GM18502 (cell line): ENCODE data around the gene ANKRD13D.

Experiments
- ATAC-seq: cut with Tn5 transposase; IDR thresholded peaks from one replicate; pipeline ENCODE4 v1.9.1; 2021; ENCODE audit warnings: mild to moderate bottlenecking; ENCODE audit not compliant: unreplicated experiment, poor library complexity

ANKRD13D gene

DNA sequence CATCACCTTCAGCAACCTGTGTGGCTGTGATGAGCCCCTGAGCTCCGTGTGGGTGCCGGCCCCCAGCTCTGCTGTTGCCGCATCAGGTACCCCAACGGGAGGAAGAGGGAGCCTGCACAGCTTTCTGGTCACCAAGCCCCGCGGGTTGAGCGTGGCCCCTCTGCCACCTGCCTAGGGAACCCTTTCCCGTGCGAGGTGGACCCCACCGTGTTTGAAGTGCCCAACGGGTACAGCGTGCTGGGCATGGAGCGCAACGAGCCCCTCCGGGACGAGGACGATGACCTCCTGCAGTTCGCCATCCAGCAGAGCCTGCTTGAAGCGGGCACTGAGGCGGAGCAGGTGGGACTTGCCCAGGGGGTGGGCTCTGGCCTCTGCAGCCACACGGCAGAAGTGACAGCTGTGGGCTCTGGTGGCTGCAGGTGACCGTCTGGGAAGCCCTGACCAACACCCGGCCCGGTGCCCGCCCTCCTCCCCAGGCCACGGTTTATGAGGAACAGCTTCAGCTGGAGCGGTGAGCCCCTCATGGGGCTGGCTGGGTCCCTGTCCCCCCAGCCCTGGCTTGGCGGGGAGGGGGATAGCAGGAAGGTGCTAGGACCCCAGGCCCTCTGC lies 12.3 kb downstream of the ANKRD13D start:
- no peak for ATAC-seq

DNA sequence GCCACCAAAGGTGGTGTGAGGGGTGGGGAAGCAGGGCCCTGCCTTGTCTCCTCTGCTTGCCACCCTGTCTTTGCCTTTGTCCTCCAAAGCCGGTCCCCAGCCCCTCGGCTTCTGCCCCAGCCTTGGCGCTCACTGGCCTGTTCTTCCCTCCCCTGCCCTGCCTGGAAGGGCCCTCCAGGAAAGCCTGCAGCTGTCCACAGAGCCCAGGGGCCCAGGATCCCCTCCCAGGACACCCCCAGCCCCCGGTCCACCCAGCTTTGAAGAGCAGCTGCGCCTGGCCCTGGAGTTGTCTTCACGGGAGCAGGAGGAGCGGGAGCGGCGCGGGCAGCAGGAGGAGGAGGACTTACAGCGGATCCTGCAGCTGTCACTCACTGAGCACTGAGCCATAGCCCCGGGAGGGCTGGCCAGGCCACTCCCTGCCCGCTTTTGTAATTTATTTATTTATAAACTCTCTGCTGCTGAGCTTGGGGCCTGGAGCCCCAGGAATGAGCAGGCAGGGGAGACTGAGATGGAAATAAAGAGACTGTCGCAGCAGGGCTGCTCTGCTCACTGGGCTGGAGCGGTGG lies 12.9 kb downstream of the ANKRD13D start:
- ATAC-seq: no peak

GRCh38 chr11:67302571-67303131 lies 13.5 kb downstream of the ANKRD13D start:
- no peak for ATAC-seq

- ATAC-seq: no peak
Measured at GRCh38 chr11:67303132-67303834, 14.2 kb downstream of the ANKRD13D start, which contains the start of gene SSH3. TSS of gene SSH3 (plus strand) at chr11:67303530. CDS start at chr11:67303626, 96 bp downstream.

GRCh38 chr11:67303835-67304411 lies 14.8 kb downstream of the ANKRD13D start:
- no peak for ATAC-seq

DNA sequence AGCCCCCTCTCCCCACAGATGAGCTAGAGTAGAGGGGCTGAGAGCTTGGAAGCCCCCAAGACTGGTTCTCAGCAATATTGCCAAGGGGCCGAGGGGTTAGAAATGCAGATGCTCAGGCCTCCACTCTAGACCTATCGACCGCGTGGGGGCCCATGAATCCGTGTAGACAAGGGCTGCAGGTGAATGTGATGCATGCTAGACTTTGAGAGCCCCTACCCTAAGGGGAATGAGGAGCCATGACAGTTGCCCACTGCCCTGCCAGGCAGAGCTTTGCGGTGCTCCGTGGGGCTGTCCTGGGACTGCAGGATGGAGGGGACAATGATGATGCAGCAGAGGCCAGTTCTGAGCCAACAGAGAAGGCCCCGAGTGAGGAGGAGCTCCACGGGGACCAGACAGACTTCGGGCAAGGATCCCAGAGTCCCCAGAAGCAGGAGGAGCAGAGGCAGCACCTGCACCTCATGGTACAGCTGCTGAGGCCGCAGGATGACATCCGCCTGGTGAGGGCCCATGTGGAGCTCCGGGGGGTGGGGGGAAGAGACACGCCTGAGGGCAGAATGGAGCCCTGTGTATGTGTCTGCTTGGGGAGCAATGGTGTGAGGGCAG lies 15.5 kb downstream of the ANKRD13D start:
- no peak for ATAC-seq

DNA sequence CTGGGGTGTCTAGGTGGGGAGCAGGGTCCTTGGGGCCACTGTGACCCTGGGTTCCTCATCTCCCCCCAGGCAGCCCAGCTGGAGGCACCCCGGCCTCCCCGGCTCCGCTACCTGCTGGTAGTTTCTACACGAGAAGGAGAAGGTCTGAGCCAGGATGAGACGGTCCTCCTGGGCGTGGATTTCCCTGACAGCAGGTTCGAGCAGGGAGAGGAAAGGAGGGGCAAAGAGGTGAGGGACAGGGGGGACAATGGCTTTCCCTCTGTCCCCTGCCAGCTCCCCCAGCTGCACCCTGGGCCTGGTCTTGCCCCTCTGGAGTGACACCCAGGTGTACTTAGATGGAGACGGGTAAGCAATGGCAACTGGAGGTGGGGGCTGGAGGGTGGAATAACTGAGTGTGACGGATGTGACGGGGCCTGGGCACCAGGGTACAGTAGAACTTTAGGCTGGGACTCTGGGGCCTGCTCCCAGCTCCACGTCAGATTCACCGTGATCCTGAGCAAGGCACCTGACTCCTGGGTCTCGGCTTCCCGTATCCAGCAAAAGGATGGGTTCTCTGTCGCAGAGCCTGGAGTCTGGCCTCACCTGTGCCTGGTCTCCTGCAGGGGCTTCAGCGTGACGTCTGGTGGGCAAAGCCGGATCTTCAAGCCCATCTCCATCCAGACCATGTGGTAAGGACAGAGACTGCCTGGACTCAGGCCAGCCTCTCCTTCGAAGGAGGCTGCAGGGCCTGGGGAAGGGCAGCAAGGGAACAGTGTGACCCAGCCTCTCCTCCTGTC lies 17.9 kb downstream of the ANKRD13D start:
- no peak for ATAC-seq

DNA sequence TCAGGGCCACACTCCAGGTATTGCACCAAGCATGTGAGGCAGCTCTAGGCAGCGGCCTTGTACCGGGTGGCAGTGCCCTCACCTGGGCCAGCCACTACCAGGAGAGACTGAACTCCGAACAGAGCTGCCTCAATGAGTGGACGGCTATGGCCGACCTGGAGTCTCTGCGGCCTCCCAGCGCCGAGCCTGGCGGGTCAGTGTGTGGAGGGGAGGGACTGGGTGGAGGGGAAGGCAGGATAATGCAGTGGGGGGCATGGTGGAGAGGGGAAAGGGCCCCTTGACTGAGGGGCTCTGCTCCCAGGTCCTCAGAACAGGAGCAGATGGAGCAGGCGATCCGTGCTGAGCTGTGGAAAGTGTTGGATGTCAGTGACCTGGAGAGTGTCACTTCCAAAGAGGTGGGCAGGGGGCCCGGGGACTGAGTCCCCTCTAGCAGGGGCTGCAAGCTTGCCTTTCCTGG lies 18.5 kb downstream of the ANKRD13D start:
- ATAC-seq: no peak

DNA sequence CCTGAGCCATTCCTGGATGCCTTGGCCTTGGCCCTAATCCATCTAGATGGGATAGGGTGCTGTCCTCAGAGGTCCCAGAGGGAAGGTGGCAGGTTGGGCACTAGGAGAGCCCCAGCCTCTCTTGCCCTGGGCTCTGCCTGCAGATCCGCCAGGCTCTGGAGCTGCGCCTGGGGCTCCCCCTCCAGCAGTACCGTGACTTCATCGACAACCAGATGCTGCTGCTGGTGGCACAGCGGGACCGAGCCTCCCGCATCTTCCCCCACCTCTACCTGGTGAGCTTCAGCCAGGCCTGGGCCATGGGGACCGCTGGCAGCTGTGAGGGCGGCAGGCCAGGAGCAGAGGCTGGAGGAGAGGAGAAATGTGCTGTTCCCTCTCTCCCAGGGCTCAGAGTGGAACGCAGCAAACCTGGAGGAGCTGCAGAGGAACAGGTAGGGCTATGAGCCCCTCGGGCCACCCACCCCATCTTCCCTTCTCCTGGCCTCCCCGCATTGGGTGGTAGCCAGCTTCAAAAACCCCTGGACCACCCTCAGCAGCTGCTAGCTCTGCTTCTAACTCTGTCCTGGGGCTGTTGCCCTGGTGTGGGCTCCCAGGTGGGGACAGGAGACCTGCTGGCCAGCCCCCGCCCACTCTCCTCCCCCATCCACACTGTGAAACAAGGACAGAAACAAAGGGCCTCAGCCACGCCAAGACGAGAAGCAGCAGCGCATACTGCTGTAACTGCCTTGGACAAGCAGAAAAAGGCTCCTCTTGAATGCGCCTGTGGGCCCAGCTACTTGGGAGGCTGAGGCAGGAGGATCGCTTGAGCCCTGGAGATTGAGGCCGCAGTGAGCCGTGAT lies 19.1 kb downstream of the ANKRD13D start:
- ATAC-seq: no peak

DNA sequence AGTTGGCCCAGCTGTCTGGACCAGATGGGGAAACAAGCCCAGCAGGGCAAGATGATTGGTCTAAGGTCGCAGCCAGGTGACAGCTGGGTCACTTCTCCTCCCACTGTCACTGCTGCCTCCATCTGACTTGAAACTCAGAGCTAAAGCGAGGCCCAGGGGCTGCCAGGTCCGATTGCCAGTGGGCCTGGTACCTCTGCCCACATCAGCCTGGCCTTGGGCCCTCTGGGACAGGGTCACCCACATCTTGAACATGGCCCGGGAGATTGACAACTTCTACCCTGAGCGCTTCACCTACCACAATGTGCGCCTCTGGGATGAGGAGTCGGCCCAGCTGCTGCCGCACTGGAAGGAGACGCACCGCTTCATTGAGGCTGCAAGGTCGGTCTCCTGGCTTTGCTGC lies 20.1 kb downstream of the ANKRD13D start:
- no peak for ATAC-seq

- ATAC-seq: no peak
Measured at GRCh38 chr11:67309661-67310061, 20.6 kb downstream of the ANKRD13D start.

DNA sequence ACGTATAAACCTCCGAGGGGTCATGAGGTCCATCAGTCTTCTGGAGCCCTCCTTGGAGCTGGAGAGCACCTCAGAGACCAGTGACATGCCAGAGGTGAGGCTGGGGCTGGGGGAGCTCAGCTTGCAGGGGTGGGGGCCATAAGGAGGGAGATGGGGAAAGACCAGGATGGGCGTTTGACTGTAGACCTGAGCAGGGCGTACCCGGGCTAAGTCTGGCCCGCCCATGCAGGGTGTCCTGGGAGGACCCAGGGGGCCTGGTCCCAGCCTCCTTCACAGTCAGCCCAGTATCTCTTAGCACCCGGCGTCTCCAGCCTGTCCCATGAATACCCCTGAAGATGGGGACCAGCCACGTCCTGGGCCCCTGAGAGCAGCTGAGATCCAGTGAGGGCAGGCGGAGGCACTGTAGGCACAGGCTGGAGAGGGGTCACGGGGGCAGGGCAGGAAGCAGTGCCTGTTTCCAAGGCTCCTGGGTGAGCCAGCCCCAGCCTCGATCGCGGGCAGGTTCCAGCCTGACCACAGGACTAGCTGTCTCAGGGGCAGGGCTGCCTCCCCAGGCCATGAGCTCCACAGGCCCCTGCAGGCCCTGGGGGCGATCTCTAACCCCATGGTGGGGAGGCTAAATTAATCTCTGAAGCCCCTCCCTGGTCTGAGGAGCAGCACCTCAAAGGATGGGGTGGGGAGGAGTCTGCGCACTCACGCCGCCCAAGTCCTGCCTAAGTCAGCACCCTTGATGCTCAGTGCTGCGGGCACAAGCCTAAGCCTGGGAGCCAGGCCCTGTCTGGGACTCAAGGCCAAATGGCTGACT lies 21.3 kb downstream of the ANKRD13D start:
- ATAC-seq: no peak

DNA sequence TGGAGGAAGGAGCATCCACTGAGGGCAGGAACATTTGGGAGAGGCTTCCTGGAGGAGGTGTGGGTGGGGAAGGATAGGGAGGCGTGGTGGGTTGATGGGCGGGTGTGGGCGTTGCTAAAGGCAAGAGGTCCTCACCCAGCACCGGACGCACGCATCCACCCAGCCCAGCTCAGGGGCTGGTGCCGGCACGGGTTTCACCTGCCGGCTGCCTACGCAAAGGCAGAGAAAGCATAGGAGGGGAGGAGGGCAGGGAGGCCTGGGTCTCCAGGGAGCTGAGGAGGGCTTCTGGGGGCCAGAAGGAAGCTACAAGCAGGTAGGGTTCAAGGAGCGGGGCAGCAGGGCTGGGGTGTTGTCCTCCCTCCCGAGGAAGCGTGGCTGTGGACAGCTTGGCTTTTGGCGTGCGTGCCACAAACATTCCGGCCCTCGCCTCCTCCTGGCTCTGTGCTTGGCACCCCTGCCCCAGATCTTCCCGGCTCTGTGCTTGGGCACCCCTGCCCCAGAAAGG lies 22.0 kb downstream of the ANKRD13D start:
- ATAC-seq: no peak

GRCh38 chr11:67311556-67312082 lies 22.5 kb downstream of the ANKRD13D start:
- ATAC-seq: no peak

DNA sequence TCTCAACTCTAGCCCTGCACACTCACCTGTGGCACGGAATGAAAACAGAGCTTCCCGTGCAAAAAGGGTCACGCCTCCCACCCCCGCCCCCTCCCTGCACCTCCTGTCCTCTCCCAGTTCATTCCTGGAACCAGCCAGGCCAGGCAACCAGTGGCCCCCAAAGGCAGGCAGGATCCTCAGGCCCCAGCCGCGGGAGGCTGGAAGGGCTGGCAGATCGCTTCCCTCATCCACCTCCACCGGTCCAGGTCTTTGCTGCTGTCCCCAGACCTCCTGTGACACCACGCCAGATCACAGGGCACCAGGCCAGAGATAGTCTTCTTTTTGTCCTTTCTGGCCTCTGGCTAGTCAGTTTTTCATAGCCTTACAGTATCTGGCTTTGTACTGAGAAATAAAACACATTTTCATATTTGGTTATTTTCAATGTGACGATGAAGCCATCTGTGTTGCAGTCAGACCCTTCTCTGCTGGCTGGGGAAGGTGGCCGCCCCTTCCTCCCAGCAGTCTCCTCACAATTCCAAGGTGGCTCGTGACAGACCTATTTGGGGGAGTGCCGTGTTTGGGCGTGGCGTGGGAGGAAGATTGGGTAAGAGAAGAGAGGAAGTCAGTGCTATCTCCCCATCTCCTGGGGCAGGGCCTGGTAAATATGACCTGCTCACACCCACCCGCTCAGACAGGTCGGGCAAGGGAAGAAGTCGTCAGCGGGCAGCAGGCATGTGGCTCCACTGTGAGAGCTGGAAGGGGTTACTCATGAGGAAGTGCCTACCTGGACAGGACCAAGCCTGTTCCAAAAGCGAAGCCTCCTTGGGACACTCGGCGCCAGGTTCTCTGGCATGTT lies 23.3 kb downstream of the ANKRD13D start:
- ATAC-seq: no peak

GRCh38 chr11:67313125-67313890 lies 24.2 kb downstream of the ANKRD13D start:
- no peak for ATAC-seq
